DND-41 (cell line): Measurements from ENCODE around the gene LMO2.

ENCODE experiments used
- ATAC-seq: fragments of 200-7000 bp; cut with Tn5 transposase; 3 replicates; pipeline ENCODE4 v1.9.1; 2021; ENCODE audit warnings: low read depth; ENCODE audit not compliant: insufficient read depth
- DNase-seq: peaks from one replicate; pipeline ENCODE4 v3.0.0-alpha.2; 2020
- H2AFZ ChIP-seq: 2 replicates; pipeline ENCODE4 v1.6.0; 2012; ENCODE audit warnings: low read depth, low read length
- H3K27ac ChIP-seq: 2 replicates; pipeline ENCODE4 v1.5.1; 2012; ENCODE audit warnings: low read length, inconsistent platforms
- H3K27me3 ChIP-seq: fragments of 200-600 bp; sonication (generic); 2 replicates; pipeline ENCODE4 v1.6.0; 2012; ENCODE audit warnings: low read length, mild to moderate bottlenecking, inconsistent platforms; ENCODE audit not compliant: insufficient read depth, poor library complexity
- H3K36me3 ChIP-seq: 2 replicates; pipeline ENCODE4 v1.5.1; 2012; ENCODE audit warnings: low read length, inconsistent platforms; ENCODE audit not compliant: insufficient read depth
- H3K4me1 ChIP-seq: 2 replicates; pipeline ENCODE4 v1.5.1; 2012; ENCODE audit warnings: mild to moderate bottlenecking, low read length; ENCODE audit not compliant: insufficient read depth
- H3K4me2 ChIP-seq: 2 replicates; pipeline ENCODE4 v1.6.0; 2012; ENCODE audit warnings: mild to moderate bottlenecking, moderate library complexity, low read length, inconsistent platforms; ENCODE audit not compliant: insufficient read depth
- H3K4me3 ChIP-seq, 2 experiments: fragments of 200-600 bp in 1 of 2; shearing (Covaris generic) in 1 of 2; 2 replicates each; pipeline ENCODE4 v1.5.1; 2012 to 2016; ENCODE audit warnings: inconsistent platforms in 2 of 2, low read length in 2 of 2, mild to moderate bottlenecking in 2 of 2, low read depth in 1 of 2, moderate library complexity in 1 of 2
- H3K79me2 ChIP-seq: 2 replicates; pipeline ENCODE4 v1.6.0; 2012; ENCODE audit warnings: low read length, inconsistent platforms; ENCODE audit not compliant: insufficient read depth
- H3K9ac ChIP-seq: 2 replicates; pipeline ENCODE4 v1.6.0; 2012; ENCODE audit warnings: low read depth, mild to moderate bottlenecking, inconsistent platforms, low read length, moderate library complexity
- H3K9me3 ChIP-seq: 2 replicates; pipeline ENCODE4 v1.5.1; 2012; ENCODE audit warnings: low read length, moderate library complexity, mild to moderate bottlenecking, inconsistent platforms; ENCODE audit not compliant: insufficient read depth, severe bottlenecking
- H4K20me1 ChIP-seq: 2 replicates; pipeline ENCODE4 v1.6.0; 2012; ENCODE audit warnings: low read length; ENCODE audit not compliant: insufficient read depth
- EZH2 ChIP-seq: IDR thresholded peaks from 3 replicates; pipeline ENCODE4 v1.6.1; 2012; ENCODE audit warnings: borderline replicate concordance, low read depth, mild to moderate bottlenecking, moderate library complexity, low read length, inconsistent platforms; ENCODE audit not compliant: severe bottlenecking
- TF ChIP-seq, protein P1 (sequence below): IDR thresholded peaks from 2 replicates; pipeline ENCODE4 v1.5.1; 2012; ENCODE audit warnings: borderline replicate concordance, low read length, moderate library complexity, mild to moderate bottlenecking; ENCODE audit not compliant: poor library complexity, severe bottlenecking; ENCODE audit errors: extremely low read depth

Gene LMO2

DNA sequence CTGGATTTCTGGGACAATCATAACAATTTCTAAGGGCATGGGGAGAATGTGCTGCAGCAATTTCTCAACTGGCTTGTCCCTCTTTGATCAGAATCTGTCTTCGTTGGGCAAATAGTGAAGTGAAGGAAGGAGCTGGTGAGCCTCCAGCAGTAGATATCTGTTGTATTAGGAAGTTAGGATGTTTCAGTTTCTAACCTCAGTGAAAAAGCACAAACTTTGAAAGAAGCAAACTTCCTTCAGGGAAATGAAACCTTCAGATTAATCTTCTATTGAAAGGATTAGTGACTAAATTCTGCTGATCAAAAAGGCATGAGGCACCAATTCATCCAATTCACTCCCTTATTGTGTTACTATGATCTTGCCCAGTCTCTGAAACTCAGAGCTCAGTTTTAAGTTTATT, 24.3 kb downstream of the LMO2 start:
- TF ChIP-seq EZH2, result no peak
- TF ChIP-seq, protein P1, sequence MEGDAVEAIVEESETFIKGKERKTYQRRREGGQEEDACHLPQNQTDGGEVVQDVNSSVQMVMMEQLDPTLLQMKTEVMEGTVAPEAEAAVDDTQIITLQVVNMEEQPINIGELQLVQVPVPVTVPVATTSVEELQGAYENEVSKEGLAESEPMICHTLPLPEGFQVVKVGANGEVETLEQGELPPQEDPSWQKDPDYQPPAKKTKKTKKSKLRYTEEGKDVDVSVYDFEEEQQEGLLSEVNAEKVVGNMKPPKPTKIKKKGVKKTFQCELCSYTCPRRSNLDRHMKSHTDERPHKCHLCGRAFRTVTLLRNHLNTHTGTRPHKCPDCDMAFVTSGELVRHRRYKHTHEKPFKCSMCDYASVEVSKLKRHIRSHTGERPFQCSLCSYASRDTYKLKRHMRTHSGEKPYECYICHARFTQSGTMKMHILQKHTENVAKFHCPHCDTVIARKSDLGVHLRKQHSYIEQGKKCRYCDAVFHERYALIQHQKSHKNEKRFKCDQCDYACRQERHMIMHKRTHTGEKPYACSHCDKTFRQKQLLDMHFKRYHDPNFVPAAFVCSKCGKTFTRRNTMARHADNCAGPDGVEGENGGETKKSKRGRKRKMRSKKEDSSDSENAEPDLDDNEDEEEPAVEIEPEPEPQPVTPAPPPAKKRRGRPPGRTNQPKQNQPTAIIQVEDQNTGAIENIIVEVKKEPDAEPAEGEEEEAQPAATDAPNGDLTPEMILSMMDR, result no peak
- DNase-seq (no peak), ATAC-seq (no peak)
- Histone ChIP-seq H2AFZ (no peak overlapping the region), H3K27ac (no peak overlapping the region), H3K9me3 (no peaks in the 10 kb centered on the region), H3K4me3 (no peak overlapping the region), H3K4me2 (no peak overlapping the region), H3K27me3 (peaks cover 53% of the 10 kb centered on the region), H3K36me3 (no peaks in the 10 kb centered on the region), H4K20me1 (no peaks in the 10 kb centered on the region; the same call in none of the 2 replicates), H3K9ac (no peak overlapping the region), H3K4me1 (no peaks in the 10 kb centered on the region), H3K79me2 (no peaks in the 10 kb centered on the region)

DNA sequence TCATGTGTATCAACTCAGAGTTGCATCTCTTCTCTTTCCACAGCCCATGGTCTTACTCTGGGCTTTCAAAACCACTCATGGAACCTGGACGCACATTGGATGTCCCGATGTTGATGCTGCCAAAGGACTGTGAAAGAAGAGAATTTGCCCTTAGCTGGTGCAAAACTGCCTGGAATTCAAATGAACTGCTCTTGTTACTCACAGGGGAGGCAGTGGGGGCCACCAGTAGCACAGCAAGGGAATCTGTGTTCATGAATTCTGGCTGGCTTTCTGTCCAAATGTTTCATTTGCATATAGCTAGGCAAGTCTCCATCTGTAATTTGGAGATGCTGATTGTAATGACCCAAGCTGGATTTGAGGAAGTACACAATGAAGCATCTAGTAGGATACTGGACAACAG, 24.9 kb downstream of the LMO2 start:
- Histone ChIP-seq H3K9ac (no peak overlapping the region), H3K9me3 (no peaks in the 10 kb centered on the region), H3K27ac (no peak overlapping the region), H4K20me1 (no peaks in the 10 kb centered on the region; the same call in none of the 2 replicates), H3K27me3 (peaks cover 59% of the 10 kb centered on the region), H2AFZ (no peak overlapping the region), H3K4me2 (no peak overlapping the region), H3K36me3 (no peaks in the 10 kb centered on the region), H3K4me1 (no peaks in the 10 kb centered on the region), H3K79me2 (no peaks in the 10 kb centered on the region), H3K4me3 (no peak overlapping the region)
- ATAC-seq (no peak), DNase-seq (no peak)
- no peak for TF ChIP-seq EZH2
- TF ChIP-seq, protein P1, result no peak

DNA sequence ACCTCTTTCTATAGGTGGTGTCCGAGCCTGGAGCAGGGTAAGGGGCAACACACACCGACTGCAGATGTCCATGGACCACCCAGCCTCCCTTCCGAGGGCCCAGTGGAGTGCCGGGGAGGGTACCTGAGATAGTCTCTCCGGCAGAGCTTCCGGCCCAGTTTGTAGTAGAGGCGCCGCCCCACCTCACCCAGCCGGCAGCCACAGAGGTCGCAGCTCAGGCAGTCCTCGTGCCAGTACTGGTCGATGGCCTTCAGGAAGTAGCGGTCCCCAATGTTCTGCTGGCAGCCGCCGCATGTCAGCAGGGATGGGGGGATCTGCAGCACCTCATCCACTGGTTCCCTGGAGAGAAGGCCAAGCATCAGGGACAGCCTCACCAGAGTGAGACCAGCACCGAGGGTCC, 27.4 kb downstream of the LMO2 start:
- Histone ChIP-seq H4K20me1 (no peaks in the 10 kb centered on the region; the same call in none of the 2 replicates), H3K36me3 (no peaks in the 10 kb centered on the region), H3K27ac (no peak overlapping the region), H2AFZ (no peak overlapping the region), H3K79me2 (no peaks in the 10 kb centered on the region), H3K27me3 (peaks cover 57% of the 10 kb centered on the region), H3K4me1 (no peaks in the 10 kb centered on the region), H3K9ac (no peak overlapping the region), H3K9me3 (no peaks in the 10 kb centered on the region), H3K4me2 (no peak overlapping the region), H3K4me3 (no peak overlapping the region)
- ATAC-seq (no peak), DNase-seq (no peak)
- TF ChIP-seq, protein P1, result no peak
- no peak for TF ChIP-seq EZH2
